Stimulated activated naive CD8-positive, alpha-beta T cell treated with anti-CD3 and anti-CD28 coated beads, Interleukin-15, amount 100 ng/mL, for 72 hours (primary cell): ENCODE measurements around the gene CALD1.

ENCODE experiments used
- ATAC-seq: fragments of 150-1000 bp; cut with Tn5 transposase; 2 replicates; pipeline ENCODE4 v1.10.0; 2021; ENCODE audit warnings: mild to moderate bottlenecking, moderate library complexity
- DNase-seq, 2 donors: peaks; one replicate each; pipeline ENCODE4 v3.0.0; 2021 to 2022
- H3K27ac Mint-ChIP-seq, 2 donors: one replicate each; pipeline ENCODE4 v1.8.0; 2022; ENCODE audit warnings: mild to moderate bottlenecking in 2 of 2, mixed read lengths in 2 of 2, moderate library complexity in 2 of 2
- H3K27me3 Mint-ChIP-seq: one replicate; pipeline ENCODE4 v1.8.0; 2022; ENCODE audit warnings: mixed read lengths
- H3K4me1 Mint-ChIP-seq: one replicate; pipeline ENCODE4 v1.8.0; 2022; ENCODE audit warnings: mild to moderate bottlenecking, mixed read lengths
- H3K4me3 Mint-ChIP-seq, 2 donors: one replicate each; pipeline ENCODE4 v1.8.0; 2022; ENCODE audit warnings: mild to moderate bottlenecking in 2 of 2, mixed read lengths in 2 of 2, moderate library complexity in 1 of 2
- H3K9me3 Mint-ChIP-seq, 2 donors: one replicate each; pipeline ENCODE4 v1.8.0; 2022; ENCODE audit warnings: mixed read lengths in 2 of 2

CALD1 gene

GRCh38 chr7:134875867-134876266 is 96.4 kb downstream of the CALD1 start:
- DNase-seq (no peak), ATAC-seq (no peak)
- Mint-ChIP-seq H3K9me3 (no peaks in the 10 kb centered on the region), H3K27me3 (no peaks in the 10 kb centered on the region), H3K4me3 (no peak overlapping the region), H3K4me1 (no peaks in the 10 kb centered on the region), H3K27ac (no peak overlapping the region)

GRCh38 chr7:134878746-134879357 is 99.4 kb downstream of the CALD1 start:
- no peak for DNase-seq
- Mint-ChIP-seq H3K4me1 (no peaks in the 10 kb centered on the region), H3K4me3 (no peak overlapping the region), H3K27ac (no peak overlapping the region), H3K27me3 (no peaks in the 10 kb centered on the region), H3K9me3 (no peaks in the 10 kb centered on the region)
- ATAC-seq: no peak

DNA sequence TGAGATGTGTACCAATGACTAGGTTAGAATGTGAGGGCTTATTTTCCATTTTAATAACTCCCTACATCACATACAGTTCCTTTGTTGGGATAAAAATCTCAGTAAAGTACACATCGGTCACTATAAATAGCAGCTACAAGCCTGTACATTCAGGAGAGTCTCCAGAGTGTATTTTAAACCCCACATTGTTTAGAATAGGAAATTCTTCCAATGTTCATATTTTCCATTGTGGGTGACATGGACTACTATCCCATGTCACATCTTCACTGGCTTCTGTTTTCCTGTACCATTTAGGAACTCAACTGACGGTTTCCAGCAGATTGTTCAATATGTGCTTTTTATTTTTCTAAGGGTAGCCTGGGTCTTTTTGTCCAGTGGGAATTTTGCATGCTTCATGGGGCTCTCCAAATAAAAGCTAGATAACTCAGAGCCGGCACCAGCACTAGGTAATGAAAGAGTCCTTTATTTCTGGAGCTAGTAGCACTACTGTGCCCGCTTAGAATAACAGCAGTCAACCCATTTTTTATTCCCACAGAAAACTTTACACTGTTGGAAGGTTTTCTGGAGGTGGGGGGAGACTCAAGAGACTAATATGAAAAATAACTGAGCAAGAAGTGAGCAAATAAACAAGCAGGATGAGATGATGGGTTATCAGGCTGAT is 100.5 kb downstream of the CALD1 start:
- no peaks in the 10 kb centered on the region for H3K4me1 Mint-ChIP-seq
- H3K27ac Mint-ChIP-seq: no peak overlapping the region
- no peaks in the 10 kb centered on the region for H3K27me3 Mint-ChIP-seq
- H3K4me3 Mint-ChIP-seq: no peak overlapping the region
- no peak for ATAC-seq
- no peak for DNase-seq
- H3K9me3 Mint-ChIP-seq: no peaks in the 10 kb centered on the region

- DNase-seq (no peak), ATAC-seq (no peak)
- Mint-ChIP-seq H3K4me1 (peaks cover 19% of the 10 kb centered on the region), H3K27me3 (no peaks in the 10 kb centered on the region), H3K9me3 (no peaks in the 10 kb centered on the region), H3K27ac (no peak overlapping the region), H3K4me3 (no peak overlapping the region)
Measured at GRCh38 chr7:134882481-134882880, 103.0 kb downstream of the CALD1 start.

GRCh38 chr7:134885967-134886352 is 106.5 kb downstream of the CALD1 start:
- no peaks in the 10 kb centered on the region for H3K9me3 Mint-ChIP-seq
- ATAC-seq (no peak), DNase-seq (no peak)
- H3K27ac Mint-ChIP-seq: peak overlapping the region in 1 of 2 donors; percentile 37
- peak overlapping the region in 1 of 2 donors; percentile 8 for H3K4me3 Mint-ChIP-seq
- H3K27me3 Mint-ChIP-seq: peaks cover 2% of the 10 kb centered on the region
- H3K4me1 Mint-ChIP-seq: peaks cover 24% of the 10 kb centered on the region

GRCh38 chr7:134886353-134887057 is 107.1 kb downstream of the CALD1 start:
- no peaks in the 10 kb centered on the region for H3K9me3 Mint-ChIP-seq
- ATAC-seq (peak; percentile 56), DNase-seq (no peak)
- H3K4me3 Mint-ChIP-seq: peak overlapping the region in 1 of 2 donors; percentile 8
- peak overlapping the region in 1 of 2 donors; percentile 4 for H3K27ac Mint-ChIP-seq
- H3K27me3 Mint-ChIP-seq: peaks cover 8% of the 10 kb centered on the region
- peaks cover 30% of the 10 kb centered on the region for H3K4me1 Mint-ChIP-seq

DNA sequence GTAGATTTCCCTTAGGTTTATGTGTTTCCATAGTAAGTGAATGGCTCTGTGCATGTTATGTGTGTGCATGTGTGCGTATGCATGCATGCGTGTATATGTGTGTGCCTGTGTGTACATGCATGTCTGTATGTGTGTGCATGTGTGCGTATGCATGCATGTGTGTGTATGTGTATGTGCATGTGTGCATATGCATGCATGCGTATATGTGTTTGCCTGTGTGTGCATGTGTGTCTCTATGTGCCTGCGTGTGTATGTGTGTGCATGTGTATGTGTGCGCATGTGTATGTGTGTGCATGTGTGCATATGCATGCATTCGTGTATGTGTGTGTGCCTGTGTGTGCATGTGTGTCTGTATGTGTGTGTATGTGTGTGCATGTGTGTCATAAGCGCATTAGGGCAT is 108.1 kb downstream of the CALD1 start:
- H3K4me1 Mint-ChIP-seq: peaks cover 30% of the 10 kb centered on the region
- no peaks in the 10 kb centered on the region for H3K9me3 Mint-ChIP-seq
- no peak overlapping the region for H3K4me3 Mint-ChIP-seq

DNA sequence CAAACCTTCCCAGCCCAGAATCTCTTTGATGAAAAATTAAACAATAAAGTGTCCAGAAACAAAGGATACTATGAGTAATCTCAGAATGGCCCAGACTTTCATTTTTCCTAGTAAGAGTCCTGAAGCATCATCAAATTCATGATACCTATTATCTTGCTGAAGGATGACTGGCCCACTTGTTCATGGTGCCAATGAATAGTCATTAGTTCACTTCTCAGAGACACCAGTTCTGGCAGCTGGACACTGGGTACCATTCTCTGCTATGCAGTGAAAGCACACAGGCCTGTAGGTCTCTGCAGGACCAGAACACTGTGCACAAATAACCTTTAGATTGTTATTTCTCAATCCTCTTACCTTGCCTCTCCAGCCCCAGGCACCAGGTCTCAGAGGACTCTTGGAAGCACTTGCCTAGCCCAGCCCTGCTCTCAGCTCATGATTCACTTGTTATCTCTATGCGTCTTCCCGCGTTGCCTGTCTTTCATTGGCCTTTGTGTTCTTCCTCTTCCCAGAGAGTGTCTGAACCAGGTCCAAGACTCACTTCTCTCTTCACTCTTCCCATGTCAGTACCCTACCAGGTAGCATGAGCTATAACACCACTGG is 108.8 kb downstream of the CALD1 start:
- DNase-seq: no peak
- no peak for ATAC-seq
- no peaks in the 10 kb centered on the region for H3K9me3 Mint-ChIP-seq
- peaks cover 30% of the 10 kb centered on the region for H3K4me1 Mint-ChIP-seq
- peaks cover 21% of the 10 kb centered on the region for H3K27me3 Mint-ChIP-seq
- H3K4me3 Mint-ChIP-seq: no peak overlapping the region
- H3K27ac Mint-ChIP-seq: no peak overlapping the region

More for the DNA sequence above, 108.1 kb downstream of the CALD1 start:
- DNase-seq (no peak), ATAC-seq (no peak)
- Mint-ChIP-seq H3K27me3 (peaks cover 14% of the 10 kb centered on the region), H3K27ac (no peak overlapping the region)

DNA sequence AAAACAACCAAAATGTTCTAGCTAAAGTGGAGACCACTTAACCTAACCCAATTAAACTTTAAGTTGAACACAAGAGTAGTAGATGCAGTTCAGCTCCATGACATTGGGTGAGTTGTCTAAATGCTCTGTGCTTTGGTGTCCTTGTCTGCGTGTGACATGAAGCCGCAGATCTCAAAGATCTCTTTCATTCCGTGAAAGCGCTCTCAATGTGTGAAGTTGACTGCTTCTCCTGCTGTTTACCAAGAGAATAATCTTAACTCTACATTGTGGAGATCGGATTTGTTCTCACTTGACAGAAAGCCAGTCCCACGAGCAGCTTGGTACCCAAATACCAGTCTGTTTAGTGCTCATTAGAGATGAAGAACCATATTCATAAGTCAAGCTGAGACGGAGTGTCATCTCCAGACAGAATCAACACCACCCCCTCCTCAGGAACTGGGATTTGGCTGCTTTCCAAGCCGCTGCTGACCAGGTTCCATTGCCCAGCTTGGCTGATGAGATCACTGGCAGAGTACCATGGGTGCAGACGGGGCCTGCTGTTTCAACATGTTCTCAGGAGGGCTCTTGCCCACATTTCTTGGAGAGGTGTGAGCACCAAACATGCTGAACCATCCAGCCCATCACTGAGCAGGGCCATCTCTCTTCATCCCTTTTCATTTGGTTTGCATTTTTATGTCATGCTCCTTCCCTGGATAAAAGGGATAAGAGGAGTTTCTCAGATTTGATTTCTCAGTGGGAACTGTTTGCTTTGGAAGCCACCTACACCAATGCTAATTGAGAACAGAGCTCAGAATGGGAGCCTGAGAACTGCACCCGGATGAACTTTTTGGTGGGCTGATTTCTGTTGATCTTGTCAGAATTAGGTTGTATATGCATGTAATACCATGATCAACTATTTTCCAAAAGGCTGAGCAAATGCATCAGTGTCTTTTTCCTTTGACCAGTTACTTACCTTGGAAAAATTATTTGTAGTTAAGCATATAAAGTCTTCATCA is 111.1 kb downstream of the CALD1 start:
- no peak for ATAC-seq
- peaks cover 29% of the 10 kb centered on the region for H3K4me1 Mint-ChIP-seq
- H3K9me3 Mint-ChIP-seq: peaks cover 3 to 10% of the 10 kb centered on the region in 2 donors
- peak overlapping the region in 1 of 2 donors; percentile 54 for H3K4me3 Mint-ChIP-seq
- no peak for DNase-seq
- H3K27ac Mint-ChIP-seq: no peak overlapping the region
- H3K27me3 Mint-ChIP-seq: peaks cover 28% of the 10 kb centered on the region

DNA sequence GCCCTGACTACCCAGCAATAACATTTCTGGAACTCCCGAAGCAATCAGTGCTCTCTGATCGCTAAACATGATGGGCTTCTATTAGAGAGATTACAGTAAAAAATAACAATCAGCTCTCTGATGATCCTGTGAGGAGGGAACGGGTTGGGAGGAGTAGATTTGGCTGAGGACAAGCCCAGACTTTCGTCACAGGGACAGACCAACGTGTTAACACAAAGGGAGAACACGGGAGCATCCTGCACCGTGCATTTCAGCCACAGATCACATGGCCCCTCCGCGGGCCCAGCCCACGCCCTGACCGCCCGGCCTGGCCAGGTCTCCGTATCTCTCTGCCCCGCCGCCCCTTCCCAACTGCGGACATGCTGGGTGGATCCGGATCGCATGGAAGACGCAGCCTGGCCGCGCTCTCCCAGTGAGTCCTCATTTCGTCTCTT is 111.8 kb downstream of the CALD1 start:
- no peak for DNase-seq
- no peak overlapping the region for H3K27ac Mint-ChIP-seq

DNA sequence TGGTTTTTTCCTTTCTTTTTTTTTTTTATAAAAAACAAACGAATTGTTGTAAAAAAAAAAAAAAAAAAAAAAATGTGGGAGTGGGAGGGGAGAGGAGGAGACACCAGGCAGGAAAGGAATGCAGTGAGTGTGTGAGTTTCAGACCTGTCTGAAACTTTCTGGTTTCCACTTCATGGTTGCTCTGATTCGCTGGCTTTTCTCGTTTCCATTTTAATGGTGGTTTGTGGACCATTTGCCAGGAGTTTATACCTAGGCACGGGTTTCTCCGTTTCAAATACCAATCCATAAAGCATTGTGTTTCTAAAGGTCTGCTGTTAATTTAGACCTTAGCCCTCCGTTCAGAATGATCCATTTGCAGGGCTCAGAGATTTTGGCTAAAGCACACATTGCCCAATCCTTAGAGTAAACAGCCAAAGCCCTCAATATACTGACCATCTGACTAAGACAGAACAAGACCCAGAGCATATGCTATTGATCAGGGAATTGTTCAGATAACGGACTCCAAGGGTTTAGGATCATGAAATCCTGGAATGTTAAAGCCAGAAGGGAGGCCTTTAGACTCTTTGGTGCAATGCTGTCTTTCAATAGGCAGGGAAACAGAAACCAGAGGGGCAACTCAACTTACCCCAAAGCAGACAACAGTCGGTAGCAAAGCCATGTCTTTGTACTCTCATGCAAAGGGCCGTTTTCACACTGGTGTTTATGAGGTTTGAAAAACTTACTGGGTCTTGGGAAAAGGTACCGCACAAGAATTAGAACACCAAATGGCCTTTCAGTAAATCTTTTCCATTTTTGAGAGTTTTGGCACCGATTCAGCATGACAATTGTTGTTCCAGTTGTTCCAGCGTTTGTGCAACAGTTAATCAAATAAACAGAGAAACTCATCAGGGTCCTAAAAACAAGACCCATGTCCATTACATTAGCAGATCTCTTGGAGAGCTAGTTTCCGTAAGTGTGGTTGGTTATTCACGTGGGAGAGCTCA is 112.6 kb downstream of the CALD1 start:
- H3K4me1 Mint-ChIP-seq: peaks cover 15% of the 10 kb centered on the region
- peak overlapping the region in 1 of 2 donors; percentile 74 for H3K4me3 Mint-ChIP-seq
- ATAC-seq: no peak
- H3K27me3 Mint-ChIP-seq: peaks cover 28% of the 10 kb centered on the region
- H3K9me3 Mint-ChIP-seq: peaks cover 14 to 25% of the 10 kb centered on the region in 2 donors
- DNase-seq: no peak
- no peak overlapping the region for H3K27ac Mint-ChIP-seq

More for the DNA sequence above, 111.8 kb downstream of the CALD1 start:
- Mint-ChIP-seq H3K4me3 (peak overlapping the region; percentile 54 to 74), H3K27me3 (peaks cover 28% of the 10 kb centered on the region), H3K4me1 (peaks cover 22% of the 10 kb centered on the region), H3K9me3 (peaks cover 9 to 18% of the 10 kb centered on the region in 2 donors)
- peak; percentile 46 for ATAC-seq

- peaks cover 14 to 29% of the 10 kb centered on the region in 2 donors for H3K9me3 Mint-ChIP-seq
- H3K4me3 Mint-ChIP-seq: no peak overlapping the region
- H3K27ac Mint-ChIP-seq: no peak overlapping the region
- ATAC-seq: no peak
- no peak for DNase-seq
- peaks cover 7% of the 10 kb centered on the region for H3K4me1 Mint-ChIP-seq
- H3K27me3 Mint-ChIP-seq: peaks cover 28% of the 10 kb centered on the region
Measured at GRCh38 chr7:134892963-134893362, 113.5 kb downstream of the CALD1 start.

- H3K4me3 Mint-ChIP-seq: no peak overlapping the region
- H3K4me1 Mint-ChIP-seq: peaks cover 7% of the 10 kb centered on the region
- peaks cover 28% of the 10 kb centered on the region for H3K27me3 Mint-ChIP-seq
- DNase-seq: no peak
- no peak overlapping the region for H3K27ac Mint-ChIP-seq
- no peak for ATAC-seq
- peaks cover 14 to 29% of the 10 kb centered on the region in 2 donors for H3K9me3 Mint-ChIP-seq
Measured at GRCh38 chr7:134893920-134894319, 114.5 kb downstream of the CALD1 start.

DNA sequence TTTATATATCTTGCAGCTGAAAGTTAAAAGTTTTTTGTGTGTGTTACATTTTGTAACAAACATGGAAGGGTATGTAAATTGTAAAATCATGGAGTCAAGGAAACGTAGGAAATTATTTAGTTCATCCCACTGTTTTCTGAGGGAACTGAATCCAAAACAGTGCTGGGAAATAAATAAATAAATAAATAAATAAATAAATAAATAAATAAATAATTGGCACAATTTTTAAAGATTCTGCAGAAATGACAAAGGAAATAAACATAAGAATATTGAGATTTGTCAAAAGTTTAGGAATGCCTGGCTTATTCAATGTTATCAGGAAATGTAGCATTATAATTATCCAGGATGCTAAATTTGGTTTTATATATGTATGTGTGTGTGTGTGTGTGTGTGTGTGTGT is 115.5 kb downstream of the CALD1 start:
- DNase-seq (no peak), ATAC-seq (no peak)
- Mint-ChIP-seq H3K4me1 (peaks cover 7% of the 10 kb centered on the region), H3K27ac (no peak overlapping the region), H3K4me3 (no peak overlapping the region), H3K27me3 (peaks cover 28% of the 10 kb centered on the region), H3K9me3 (peaks cover 14 to 29% of the 10 kb centered on the region in 2 donors)
